ENCODE data around the gene EEF2. TPM values are rescaled to one million over a fixed set of nuclear protein-coding genes. Genes with fewer than 3 reads are reported as not detected.
A peak's percentile ranks its signal among the peaks of the same experiment; 100 is the strongest.
"Not testable (repeated sequence)": the region's sequence is repeated elsewhere in the genome, so short reads cannot be mapped to it uniquely, and the experiment has no call there.

EEF2 gene
- total RNA-seq, 2 donors from 2014 or later, result 1,913 to 2,886 TPM

DNA sequence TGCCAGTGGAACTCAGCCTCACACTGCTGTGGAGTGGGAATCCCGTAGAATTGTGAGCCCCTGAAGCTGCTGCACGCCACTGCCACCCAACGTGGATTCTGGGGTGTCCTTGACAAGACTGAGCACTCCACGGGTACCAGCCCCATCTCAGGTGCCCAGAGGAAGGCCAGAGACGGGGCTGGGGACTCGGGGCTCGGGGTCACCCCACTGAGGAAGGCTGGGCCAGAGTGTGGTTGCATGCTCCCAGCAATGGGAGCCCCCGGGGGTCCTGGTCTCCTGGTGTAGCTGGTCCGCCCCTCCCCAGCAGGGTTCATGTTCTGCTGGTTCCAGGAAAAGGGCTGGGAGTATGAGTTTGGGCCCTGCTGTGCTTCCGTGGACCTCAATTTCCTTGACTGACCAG lies 29.6 kb downstream of the EEF2 start:
- H3K36me3 Mint-ChIP-seq (ENCODE audit: low read depth), result peaks cover 17% of the 10 kb centered on the region
- WGBS, 2 experiments (ENCODE audit: insufficient coverage in 1 of 2, insufficient read length in 1 of 2), result 94 to 96% methylated on average over 8 to 10 of the region's 10 CpGs

DNA sequence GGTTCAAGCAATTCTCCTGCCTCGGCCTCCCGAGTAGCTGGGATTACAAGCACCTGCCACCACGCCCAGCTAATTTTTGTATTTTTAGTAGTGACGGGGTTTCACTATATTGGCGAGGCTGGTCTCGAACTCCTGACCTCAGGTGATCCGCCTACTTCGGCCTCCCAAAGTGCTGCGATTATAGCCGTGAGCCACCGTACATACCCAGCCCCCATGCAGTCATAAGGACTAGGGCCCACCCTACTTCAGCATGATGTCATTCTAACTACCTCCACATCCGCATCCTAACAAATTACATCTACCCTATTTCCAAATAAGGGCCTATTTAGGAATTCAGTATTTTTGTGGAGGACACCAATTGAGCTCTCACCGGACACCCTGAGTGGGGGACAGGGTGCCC lies 30.0 kb downstream of the EEF2 start:
- H3K27me3 Mint-ChIP-seq (ENCODE audit: insufficient read depth); H3K9ac ChIP-seq (ENCODE audit: extremely low read depth, low read length, poor library complexity, severe bottlenecking); H3K4me1 Mint-ChIP-seq; H3K4me3 Mint-ChIP-seq; H3K4me3 ChIP-seq (ENCODE audit: low read length); H3K9me3 Mint-ChIP-seq; H3K4me1 ChIP-seq (ENCODE audit: control insufficient read depth, insufficient read depth, low read length); H3K27ac Mint-ChIP-seq; H3K9me3 ChIP-seq (ENCODE audit: control insufficient read depth, low read length); H3K27ac ChIP-seq (ENCODE audit: low read depth, low read length); H3K27me3 ChIP-seq (ENCODE audit: control insufficient read depth, insufficient read depth, low read length, poor library complexity, severe bottlenecking): not testable (repeated sequence)
- WGBS, 2 experiments (ENCODE audit: insufficient coverage in 1 of 2, insufficient read length in 1 of 2), result 83 to 87% methylated on average over 8 to 13 of the region's 13 CpGs
- peaks cover 15% of the 10 kb centered on the region for H3K36me3 Mint-ChIP-seq (ENCODE audit: low read depth)
- peaks cover 27% of the 10 kb centered on the region for H3K36me3 ChIP-seq (ENCODE audit: control insufficient read depth, insufficient read depth, low read length)
- peak; percentile 40 for DNase-seq

More for the DNA sequence above, 29.6 kb downstream of the EEF2 start:
- Mint-ChIP-seq H3K4me1 (no peaks in the 10 kb centered on the region), H3K9me3 (no peaks in the 10 kb centered on the region), H3K27ac (no peak overlapping the region), H3K4me3 (no peak overlapping the region), H3K27me3 (ENCODE audit: insufficient read depth) (no peaks in the 10 kb centered on the region)
- Histone ChIP-seq H3K27ac (ENCODE audit: low read depth, low read length) (no peak overlapping the region), H3K36me3 (ENCODE audit: control insufficient read depth, insufficient read depth, low read length) (peaks cover 28% of the 10 kb centered on the region), H3K27me3 (ENCODE audit: control insufficient read depth, insufficient read depth, low read length, poor library complexity, severe bottlenecking) (no peaks in the 10 kb centered on the region), H3K9me3 (ENCODE audit: control insufficient read depth, low read length) (no peaks in the 10 kb centered on the region), H3K9ac (ENCODE audit: extremely low read depth, low read length, poor library complexity, severe bottlenecking) (no peak overlapping the region), H3K4me3 (ENCODE audit: low read length) (no peak overlapping the region), H3K4me1 (ENCODE audit: control insufficient read depth, insufficient read depth, low read length) (no peaks in the 10 kb centered on the region)
- peak; percentile 62 for DNase-seq
- TF ChIP-seq, protein P1, sequence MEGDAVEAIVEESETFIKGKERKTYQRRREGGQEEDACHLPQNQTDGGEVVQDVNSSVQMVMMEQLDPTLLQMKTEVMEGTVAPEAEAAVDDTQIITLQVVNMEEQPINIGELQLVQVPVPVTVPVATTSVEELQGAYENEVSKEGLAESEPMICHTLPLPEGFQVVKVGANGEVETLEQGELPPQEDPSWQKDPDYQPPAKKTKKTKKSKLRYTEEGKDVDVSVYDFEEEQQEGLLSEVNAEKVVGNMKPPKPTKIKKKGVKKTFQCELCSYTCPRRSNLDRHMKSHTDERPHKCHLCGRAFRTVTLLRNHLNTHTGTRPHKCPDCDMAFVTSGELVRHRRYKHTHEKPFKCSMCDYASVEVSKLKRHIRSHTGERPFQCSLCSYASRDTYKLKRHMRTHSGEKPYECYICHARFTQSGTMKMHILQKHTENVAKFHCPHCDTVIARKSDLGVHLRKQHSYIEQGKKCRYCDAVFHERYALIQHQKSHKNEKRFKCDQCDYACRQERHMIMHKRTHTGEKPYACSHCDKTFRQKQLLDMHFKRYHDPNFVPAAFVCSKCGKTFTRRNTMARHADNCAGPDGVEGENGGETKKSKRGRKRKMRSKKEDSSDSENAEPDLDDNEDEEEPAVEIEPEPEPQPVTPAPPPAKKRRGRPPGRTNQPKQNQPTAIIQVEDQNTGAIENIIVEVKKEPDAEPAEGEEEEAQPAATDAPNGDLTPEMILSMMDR (conservative IDR thresholded peaks at IDR 0.05), result no peak

DNA sequence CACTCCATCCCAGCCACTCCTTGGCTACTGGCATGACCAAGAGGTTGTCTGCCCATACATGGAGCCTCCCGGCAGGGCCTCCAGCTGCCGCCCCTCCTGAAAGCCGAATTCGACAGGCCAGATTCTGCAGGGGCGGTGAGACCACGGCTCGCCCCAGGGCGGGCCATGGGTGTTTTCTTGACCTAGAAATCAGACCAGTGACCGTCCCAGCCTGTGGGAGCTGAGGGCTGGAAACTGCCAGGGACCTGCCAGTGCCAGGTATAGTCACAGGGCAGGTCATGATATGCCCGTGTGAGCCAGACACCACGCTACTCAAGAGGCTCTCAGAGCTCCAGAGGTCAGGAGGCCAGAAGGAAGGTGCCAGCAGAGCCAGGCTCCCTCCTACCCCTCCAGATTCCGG lies 31.2 kb downstream of the EEF2 start:
- no peak overlapping the region for H3K27ac ChIP-seq (ENCODE audit: low read depth, low read length)
- no peaks in the 10 kb centered on the region for H3K9me3 Mint-ChIP-seq
- peak; percentile 64 for DNase-seq
- no peaks in the 10 kb centered on the region for H3K4me1 ChIP-seq (ENCODE audit: control insufficient read depth, insufficient read depth, low read length)
- no peaks in the 10 kb centered on the region for H3K4me1 Mint-ChIP-seq
- peaks cover 23% of the 10 kb centered on the region for H3K36me3 ChIP-seq (ENCODE audit: control insufficient read depth, insufficient read depth, low read length)
- H3K36me3 Mint-ChIP-seq (ENCODE audit: low read depth), result peaks cover 12% of the 10 kb centered on the region
- H3K27me3 Mint-ChIP-seq (ENCODE audit: insufficient read depth), result no peaks in the 10 kb centered on the region
- no peaks in the 10 kb centered on the region for H3K27me3 ChIP-seq (ENCODE audit: control insufficient read depth, insufficient read depth, low read length, poor library complexity, severe bottlenecking)
- TF ChIP-seq, protein P1 (conservative IDR thresholded peaks at IDR 0.05), result no peak
- H3K27ac Mint-ChIP-seq, result no peak overlapping the region
- no peaks in the 10 kb centered on the region for H3K9me3 ChIP-seq (ENCODE audit: control insufficient read depth, low read length)
- 92 to 97% methylated on average over 8 to 12 of the region's 12 CpGs for WGBS, 2 experiments (ENCODE audit: insufficient coverage in 1 of 2, insufficient read length in 1 of 2)
- H3K4me3 Mint-ChIP-seq, result no peak overlapping the region
- H3K9ac ChIP-seq (ENCODE audit: extremely low read depth, low read length, poor library complexity, severe bottlenecking), result no peak overlapping the region
- no peak overlapping the region for H3K4me3 ChIP-seq (ENCODE audit: low read length)

DNA sequence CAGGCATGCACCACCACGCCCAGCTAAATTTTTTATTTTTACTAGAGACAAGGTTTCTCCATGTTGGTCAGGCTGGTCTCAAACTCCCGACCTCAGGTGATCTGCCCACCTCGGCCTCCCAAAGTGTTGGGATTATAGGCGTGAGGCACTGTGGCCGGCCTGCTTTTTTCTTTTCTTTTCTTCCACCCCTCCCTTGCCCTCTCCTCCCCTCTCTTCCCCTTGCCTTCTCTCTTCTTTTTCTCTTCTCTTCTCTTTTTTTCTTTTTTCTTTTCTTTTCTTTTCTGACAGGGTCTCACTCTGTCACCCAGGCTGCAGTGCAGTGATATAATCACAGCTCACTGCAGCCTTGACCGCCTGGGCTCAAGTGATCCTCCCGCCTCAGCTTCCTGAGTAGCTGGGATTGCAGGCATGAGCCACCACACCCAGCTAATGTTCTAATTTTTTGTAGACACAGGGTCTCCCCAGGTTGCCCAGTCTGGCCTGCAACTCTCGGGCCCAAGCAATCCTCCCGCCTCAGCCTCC lies 32.4 kb downstream of the EEF2 start:
- H3K27ac Mint-ChIP-seq, result not testable (repeated sequence)
- WGBS, 2 experiments (ENCODE audit: insufficient coverage in 1 of 2, insufficient read length in 1 of 2), result 94 to 95% methylated on average over 8 to 9 of the region's 9 CpGs

More for the DNA sequence above, 32.4 kb downstream of the EEF2 start:
- not testable (repeated sequence) for H3K4me1 ChIP-seq (ENCODE audit: control insufficient read depth, insufficient read depth, low read length); H3K9me3 Mint-ChIP-seq; DNase-seq; H3K9ac ChIP-seq (ENCODE audit: extremely low read depth, low read length, poor library complexity, severe bottlenecking); H3K27me3 ChIP-seq (ENCODE audit: control insufficient read depth, insufficient read depth, low read length, poor library complexity, severe bottlenecking); H3K9me3 ChIP-seq (ENCODE audit: control insufficient read depth, low read length); H3K4me3 ChIP-seq (ENCODE audit: low read length); H3K4me1 Mint-ChIP-seq; H3K27me3 Mint-ChIP-seq (ENCODE audit: insufficient read depth); H3K4me3 Mint-ChIP-seq; H3K27ac ChIP-seq (ENCODE audit: low read depth, low read length)
- H3K36me3 Mint-ChIP-seq (ENCODE audit: low read depth), result peaks cover 14% of the 10 kb centered on the region
- peaks cover 19% of the 10 kb centered on the region for H3K36me3 ChIP-seq (ENCODE audit: control insufficient read depth, insufficient read depth, low read length)

Data from endodermal cell (in vitro differentiated cells).